Lower lobe of right lung (tissue), 2 donors: ENCODE data around the gene TUBB2B. TPM values are rescaled to one million over a fixed set of nuclear protein-coding genes. Genes with fewer than 3 reads are reported as not detected.

Experiments used
- ATAC-seq, 2 donors: fragments of 200-7000 bp; cut with Tn5 transposase; one replicate each; pipeline ENCODE4 v1.9.1; 2020 to 2022; ENCODE audit warnings: mild to moderate bottlenecking in 2 of 2, moderate library complexity in 2 of 2
- DNase-seq: peaks from one replicate; pipeline ENCODE4 v3.0.0-alpha.2; 2020
- H3K27ac ChIP-seq: fragments of 200-600 bp; one replicate; pipeline ENCODE4 v1.8.0; 2022
- H3K27me3 ChIP-seq: fragments of 200-600 bp; one replicate; pipeline ENCODE4 v1.8.0; 2022; ENCODE audit warnings: low read depth
- H3K36me3 ChIP-seq: fragments of 200-600 bp; one replicate; pipeline ENCODE4 v1.8.0; 2022; ENCODE audit warnings: mild to moderate bottlenecking
- H3K4me1 ChIP-seq: fragments of 200-600 bp; one replicate; pipeline ENCODE4 v1.8.0; 2022
- H3K4me3 ChIP-seq: fragments of 200-600 bp; one replicate; pipeline ENCODE4 v1.8.0; 2022; ENCODE audit warnings: mild to moderate bottlenecking
- H3K9me3 ChIP-seq: fragments of 200-600 bp; one replicate; pipeline ENCODE4 v1.8.0; 2022
- intact Hi-C: fragments of 100-400 bp; cut with DNase I; formaldehyde crosslinking; loops from one replicate; pipeline ENCODE4 v1.11.0; 2022
- total RNA-seq: library from RNA; stranded (reverse); fragmentation: NEBNext Ultra II Directional; extraction: Animal tissue kit (Norgen Biotek cat#: 25700); gene quantifications from one replicate; pipeline ENCODE4 v1.2.1, GENCODE V29; 2021
- TF ChIP-seq, protein P1 (sequence below): fragments of 200-600 bp; IDR thresholded peaks from one replicate; pipeline ENCODE4 v1.8.0; 2022; ENCODE audit warnings: antibody characterized with exemption, mild to moderate bottlenecking
- donor health status: DM: no; HTN: yes; CAD: no; lungs with severe emphysema.

TUBB2B gene
- total RNA-seq, 1 donor from 2014 or later: 0.59 TPM

DNA sequence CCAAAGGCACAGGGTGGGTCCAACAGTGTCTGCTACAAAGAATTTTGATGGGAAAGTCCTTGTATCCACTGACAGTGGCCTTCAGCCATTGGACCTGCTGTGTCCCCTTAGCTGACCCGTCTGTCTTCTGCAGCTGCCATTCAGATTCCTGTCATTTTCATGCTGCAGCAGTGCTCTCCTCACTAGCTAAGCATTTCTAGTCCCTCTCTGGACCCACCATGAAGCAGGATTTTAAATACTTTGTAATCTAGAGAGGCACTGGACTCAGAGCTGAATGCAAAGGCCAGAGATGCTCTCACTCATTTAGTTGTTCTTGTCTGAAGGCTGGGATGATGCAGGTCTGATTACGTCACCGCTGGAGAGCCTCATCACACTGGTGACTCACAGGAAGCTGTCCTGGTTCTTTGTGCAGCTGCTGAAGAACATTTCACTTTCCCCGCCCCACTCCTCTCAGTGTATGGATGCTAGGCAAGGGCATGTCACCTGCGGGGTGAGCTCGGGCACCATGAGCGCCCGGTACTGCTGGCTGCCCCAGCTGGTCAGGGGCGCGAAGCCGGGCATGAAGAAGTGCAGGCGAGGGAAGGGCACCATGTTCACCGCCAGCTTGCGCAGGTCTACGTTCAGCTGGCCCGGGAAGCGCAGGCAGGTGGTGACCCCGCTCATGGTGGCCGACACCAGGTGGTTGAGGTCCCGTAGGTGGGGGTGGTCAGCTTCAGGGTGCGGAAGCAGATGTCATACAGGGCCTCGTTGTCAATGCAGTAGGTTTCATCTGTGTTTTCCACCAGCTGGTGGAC is 50.7 kb downstream of the TUBB2B start:
- Histone ChIP-seq H3K27me3 (no peaks in the 10 kb centered on the region), H3K4me3 (no peak overlapping the region), H3K36me3 (no peaks in the 10 kb centered on the region), H3K27ac (no peak overlapping the region), H3K4me1 (no peaks in the 10 kb centered on the region), H3K9me3 (no peaks in the 10 kb centered on the region)
- intact Hi-C loops: no loop called here
- peak in 1 of 2 donors; percentile 11 for ATAC-seq
- DNase-seq: no peak
- TF ChIP-seq, protein P1, sequence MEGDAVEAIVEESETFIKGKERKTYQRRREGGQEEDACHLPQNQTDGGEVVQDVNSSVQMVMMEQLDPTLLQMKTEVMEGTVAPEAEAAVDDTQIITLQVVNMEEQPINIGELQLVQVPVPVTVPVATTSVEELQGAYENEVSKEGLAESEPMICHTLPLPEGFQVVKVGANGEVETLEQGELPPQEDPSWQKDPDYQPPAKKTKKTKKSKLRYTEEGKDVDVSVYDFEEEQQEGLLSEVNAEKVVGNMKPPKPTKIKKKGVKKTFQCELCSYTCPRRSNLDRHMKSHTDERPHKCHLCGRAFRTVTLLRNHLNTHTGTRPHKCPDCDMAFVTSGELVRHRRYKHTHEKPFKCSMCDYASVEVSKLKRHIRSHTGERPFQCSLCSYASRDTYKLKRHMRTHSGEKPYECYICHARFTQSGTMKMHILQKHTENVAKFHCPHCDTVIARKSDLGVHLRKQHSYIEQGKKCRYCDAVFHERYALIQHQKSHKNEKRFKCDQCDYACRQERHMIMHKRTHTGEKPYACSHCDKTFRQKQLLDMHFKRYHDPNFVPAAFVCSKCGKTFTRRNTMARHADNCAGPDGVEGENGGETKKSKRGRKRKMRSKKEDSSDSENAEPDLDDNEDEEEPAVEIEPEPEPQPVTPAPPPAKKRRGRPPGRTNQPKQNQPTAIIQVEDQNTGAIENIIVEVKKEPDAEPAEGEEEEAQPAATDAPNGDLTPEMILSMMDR: no peak

DNA sequence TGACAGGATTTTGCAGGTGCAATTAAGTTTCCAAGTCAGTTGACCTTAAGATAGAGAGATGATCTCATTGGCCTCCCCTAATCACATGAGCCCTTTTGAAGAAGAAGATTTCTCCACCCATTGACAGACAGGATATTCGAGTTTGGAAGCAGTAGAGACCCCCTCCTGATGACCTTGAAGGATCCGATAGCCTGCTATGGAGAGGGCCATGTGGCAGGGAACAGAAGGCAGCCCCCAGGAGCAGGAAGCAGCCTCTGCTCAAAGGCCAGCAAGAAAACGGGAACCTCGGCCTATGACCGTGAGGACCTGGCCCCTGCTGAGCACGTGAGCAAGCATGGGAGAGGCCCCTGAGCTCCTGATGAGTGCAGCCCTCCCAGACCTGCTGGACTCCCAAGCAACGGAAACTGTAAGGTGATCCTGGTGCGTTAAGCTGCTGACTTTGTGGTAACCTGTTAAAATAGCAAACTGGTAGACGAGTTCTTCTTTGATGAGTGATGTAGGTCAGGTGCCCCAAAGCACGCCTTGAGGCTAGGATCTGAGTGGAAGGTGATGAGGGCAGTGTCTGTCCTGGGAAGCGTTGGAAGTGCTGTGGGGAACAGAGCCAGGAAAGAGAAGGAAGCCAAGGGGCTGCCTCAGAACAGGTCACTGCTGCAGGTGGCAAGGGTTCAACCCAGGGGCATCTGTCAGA is 51.6 kb downstream of the TUBB2B start:
- no peak for ATAC-seq
- TF ChIP-seq, protein P1: no peak
- Histone ChIP-seq H3K27ac (no peak overlapping the region), H3K27me3 (no peaks in the 10 kb centered on the region), H3K9me3 (no peaks in the 10 kb centered on the region), H3K36me3 (no peaks in the 10 kb centered on the region), H3K4me3 (no peak overlapping the region), H3K4me1 (no peaks in the 10 kb centered on the region)
- intact Hi-C loops: no loop called here
- DNase-seq: no peak

Other genes with a start within 250 kb of the TUBB2B start
- gene NQO2, start 227.8 kb downstream of the TUBB2B start, total RNA-seq: 22.4 TPM
- 26.3 TPM for gene RIPK1, start 159.2 kb downstream of the TUBB2B start, total RNA-seq
- gene BPHL, start 108.9 kb downstream of the TUBB2B start, total RNA-seq: 12.7 TPM
- gene TUBB2A, start 70.1 kb downstream of the TUBB2B start, total RNA-seq: 18.3 TPM
- gene PSMG4, start 31.3 kb upstream of the TUBB2B start, total RNA-seq: 19.1 TPM
- 27.8 TPM for gene SLC22A23, start 229.4 kb upstream of the TUBB2B start, total RNA-seq